Measurements from ENCODE around the gene SMOC1.

SMOC1 gene

GRCh38 chr14:70019695-70020094 lies 140.5 kb downstream of the SMOC1 start:
- Histone ChIP-seq H3K9ac (ENCODE audit: low read depth, low read length) (no peak overlapping the region), H3K36me3 (ENCODE audit: insufficient read depth, low read length) (no peaks in the 10 kb centered on the region), H2AFZ (ENCODE audit: low read depth, low read length) (no peak overlapping the region), H3K4me2 (ENCODE audit: insufficient read depth, low read length) (no peak overlapping the region), H3K27me3 (ENCODE audit: insufficient read depth, low read length, poor library complexity) (peaks cover 25% of the 10 kb centered on the region), H3K9me3 (ENCODE audit: insufficient read depth, low read length, severe bottlenecking) (no peaks in the 10 kb centered on the region), H3K79me2 (ENCODE audit: insufficient read depth, low read length) (no peaks in the 10 kb centered on the region), H3K27ac (ENCODE audit: low read length) (no peak overlapping the region), H3K4me1 (ENCODE audit: insufficient read depth, low read length) (no peaks in the 10 kb centered on the region), H4K20me1 (ENCODE audit: insufficient read depth, low read length) (no peaks in the 10 kb centered on the region), H3K4me3 (ENCODE audit: low read depth in 1 of 2, low read length in 2 of 2) (no peak overlapping the region)
- TF ChIP-seq EZH2 (IDR thresholded peaks at IDR 0.05; ENCODE audit: borderline replicate concordance, low read depth, low read length, severe bottlenecking): no peak
- no peak for TF ChIP-seq CTCF (IDR thresholded peaks at IDR 0.05; ENCODE audit: borderline replicate concordance, extremely low read depth, low read length, poor library complexity, severe bottlenecking)
- no peak for DNase-seq
- ATAC-seq (ENCODE audit: insufficient read depth, low read depth): no peak

GRCh38 chr14:70020352-70021170 lies 141.3 kb downstream of the SMOC1 start:
- no peak overlapping the region for H3K9ac ChIP-seq (ENCODE audit: low read depth, low read length)
- ATAC-seq (ENCODE audit: insufficient read depth, low read depth) (no peak), DNase-seq (no peak)
- no peaks in the 10 kb centered on the region for H3K4me1 ChIP-seq (ENCODE audit: insufficient read depth, low read length)
- no peak for TF ChIP-seq EZH2 (IDR thresholded peaks at IDR 0.05; ENCODE audit: borderline replicate concordance, low read depth, low read length, severe bottlenecking)
- TF ChIP-seq CTCF (IDR thresholded peaks at IDR 0.05; ENCODE audit: borderline replicate concordance, extremely low read depth, low read length, poor library complexity, severe bottlenecking): no peak
- no peaks in the 10 kb centered on the region for H3K36me3 ChIP-seq (ENCODE audit: insufficient read depth, low read length)
- no peak overlapping the region for H2AFZ ChIP-seq (ENCODE audit: low read depth, low read length)
- H4K20me1 ChIP-seq (ENCODE audit: insufficient read depth, low read length): no peaks in the 10 kb centered on the region
- no peak overlapping the region for H3K4me2 ChIP-seq (ENCODE audit: insufficient read depth, low read length)
- no peaks in the 10 kb centered on the region for H3K9me3 ChIP-seq (ENCODE audit: insufficient read depth, low read length, severe bottlenecking)
- H3K27me3 ChIP-seq (ENCODE audit: insufficient read depth, low read length, poor library complexity): peaks cover 25% of the 10 kb centered on the region
- no peaks in the 10 kb centered on the region for H3K79me2 ChIP-seq (ENCODE audit: insufficient read depth, low read length)
- no peak overlapping the region for H3K4me3 ChIP-seq (ENCODE audit: low read depth in 1 of 2, low read length in 2 of 2)
- no peak overlapping the region for H3K27ac ChIP-seq (ENCODE audit: low read length)

GRCh38 chr14:70021548-70022220 lies 142.5 kb downstream of the SMOC1 start:
- Histone ChIP-seq H3K4me2 (ENCODE audit: insufficient read depth, low read length) (no peak overlapping the region), H3K4me3 (ENCODE audit: low read depth in 1 of 2, low read length in 2 of 2) (no peak overlapping the region), H2AFZ (ENCODE audit: low read depth, low read length) (no peak overlapping the region), H3K79me2 (ENCODE audit: insufficient read depth, low read length) (no peaks in the 10 kb centered on the region), H3K4me1 (ENCODE audit: insufficient read depth, low read length) (no peaks in the 10 kb centered on the region), H3K36me3 (ENCODE audit: insufficient read depth, low read length) (no peaks in the 10 kb centered on the region), H3K9ac (ENCODE audit: low read depth, low read length) (no peak overlapping the region), H4K20me1 (ENCODE audit: insufficient read depth, low read length) (0 out of 2 replicates have a peak, but pooled peaks cover 2% of the 10 kb centered on the region), H3K27ac (ENCODE audit: low read length) (no peak overlapping the region), H3K9me3 (ENCODE audit: insufficient read depth, low read length, severe bottlenecking) (no peaks in the 10 kb centered on the region), H3K27me3 (ENCODE audit: insufficient read depth, low read length, poor library complexity) (peaks cover 22% of the 10 kb centered on the region)
- DNase-seq: no peak
- no peak for TF ChIP-seq CTCF (IDR thresholded peaks at IDR 0.05; ENCODE audit: borderline replicate concordance, extremely low read depth, low read length, poor library complexity, severe bottlenecking)
- no peak for TF ChIP-seq EZH2 (IDR thresholded peaks at IDR 0.05; ENCODE audit: borderline replicate concordance, low read depth, low read length, severe bottlenecking)
- no peak for ATAC-seq (ENCODE audit: insufficient read depth, low read depth)
